Measurements from ENCODE around the gene ALDH1L2.

GRCh38 chr12:105013892-105014291, 70.4 kb downstream of the ALDH1L2 start:
- TF ChIP-seq NFIC (IDR thresholded peaks at IDR 0.05) (no peak), EP300 (IDR thresholded peaks at IDR 0.05; ENCODE audit: borderline replicate concordance) (no peak), USF1 (IDR thresholded peaks at IDR 0.05) (peak; percentile 74), CEBPB (IDR thresholded peaks at IDR 0.05) (no peak), MAX (IDR thresholded peaks at IDR 0.05) (no peak)
